Measurements from ENCODE around the gene SLAMF1.

Gene SLAMF1

DNA sequence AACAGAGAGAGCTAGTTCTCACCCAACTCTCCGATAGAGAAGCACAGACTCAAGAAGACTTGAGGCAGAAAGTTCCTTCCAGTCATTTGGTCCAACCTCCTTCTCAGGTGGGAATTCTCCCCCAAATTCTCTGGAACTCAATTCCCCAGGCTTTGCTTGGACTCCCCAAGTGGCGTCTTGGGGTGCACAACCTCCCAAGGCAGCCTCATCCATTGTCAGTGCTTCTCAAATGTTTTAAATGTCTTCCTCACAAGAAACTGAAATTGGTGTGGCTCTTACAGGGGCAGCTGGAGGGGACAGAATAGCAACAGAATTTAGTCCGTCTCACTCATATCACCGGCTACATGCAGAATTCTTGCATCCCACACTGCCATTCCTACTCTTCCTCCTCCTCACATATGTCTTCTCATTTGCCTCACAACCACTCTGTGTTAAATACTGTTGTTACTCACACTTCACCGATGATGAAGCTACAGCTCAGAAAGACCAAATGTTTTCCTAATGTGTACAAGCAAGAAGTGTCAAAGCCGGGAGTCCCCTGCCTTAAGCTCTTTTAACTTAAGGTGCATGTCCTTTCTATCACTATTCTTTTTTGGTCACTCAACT lies 34.1 kb downstream of the SLAMF1 start:
- no peaks in the 10 kb centered on the region for H3K9me3 ChIP-seq (ENCODE audit: control insufficient read depth, low read length)
- 90% methylated on average over 6 of the region's 6 CpGs for WGBS
- DNase-seq, result no peak

GRCh38 chr1:160610569-160611242 lies 36.1 kb downstream of the SLAMF1 start:
- WGBS, result 32% methylated on average over 1 of the region's 1 CpG
- Histone ChIP-seq H3K4me1 (ENCODE audit: control insufficient read depth, insufficient read depth, low read depth, low read length) (peaks cover 4% of the 10 kb centered on the region), H2AFZ (ENCODE audit: low read depth, low read length) (no peak overlapping the region), H2BK12ac (ENCODE audit: low read length in 2 of 2) (no peak overlapping the region), H3K14ac (ENCODE audit: low read length in 2 of 2) (peak overlapping the region in 1 of 2 experiments; percentile 73), H2BK15ac (ENCODE audit: low read depth, poor library complexity, severe bottlenecking) (no peak overlapping the region), H2BK120ac (ENCODE audit: low read depth, low read length) (no peak overlapping the region), H3K4me2 (ENCODE audit: low read length, poor library complexity, severe bottlenecking) (no peak overlapping the region), H3K27ac (ENCODE audit: low read length, poor library complexity, severe bottlenecking) (no peak overlapping the region), H3K9me3 (ENCODE audit: control insufficient read depth, low read length) (no peaks in the 10 kb centered on the region), H2BK5ac (ENCODE audit: low read depth, low read length, poor library complexity, severe bottlenecking) (no peak overlapping the region), H3K9ac (ENCODE audit: low read length) (no peak overlapping the region), H3K79me1 (replicated peaks; ENCODE audit: low read length, poor library complexity, severe bottlenecking) (no peaks in the 10 kb centered on the region), H2AK5ac (ENCODE audit: low read length, severe bottlenecking) (no peak overlapping the region), H3K18ac (ENCODE audit: low read depth in 1 of 2, low read length in 2 of 2) (no peak overlapping the region), H3K27me3 (ENCODE audit: control insufficient read depth in 1 of 2, insufficient read depth in 1 of 2, low read length in 2 of 2) (peaks cover 37 to 49% of the 10 kb centered on the region in 2 experiments), H3K4ac (ENCODE audit: low read depth in 1 of 2, low read length in 2 of 2) (no peak overlapping the region), H3K36me3 (ENCODE audit: control insufficient read depth in 1 of 2, insufficient read depth in 2 of 2, low read depth in 1 of 2, low read length in 2 of 2) (no peaks in the 10 kb centered on the region), H4K91ac (ENCODE audit: low read length) (no peak overlapping the region), H4K8ac (ENCODE audit: low read length) (no peak overlapping the region), H3K23ac (ENCODE audit: low read length in 2 of 2) (no peak overlapping the region), H3K4me3 (ENCODE audit: insufficient read depth in 1 of 2, low read depth in 1 of 2, low read length in 2 of 2) (no peak overlapping the region)
- no peak for DNase-seq

More for the DNA sequence above, 34.1 kb downstream of the SLAMF1 start:
- H3K14ac ChIP-seq (ENCODE audit: low read length in 2 of 2), result no peak overlapping the region
- H2BK5ac ChIP-seq (ENCODE audit: low read depth, low read length, poor library complexity, severe bottlenecking), result no peak overlapping the region
- no peak overlapping the region for H2AK5ac ChIP-seq (ENCODE audit: low read length, severe bottlenecking)
- H3K27ac ChIP-seq (ENCODE audit: low read length, poor library complexity, severe bottlenecking), result no peak overlapping the region
- no peak overlapping the region for H3K18ac ChIP-seq (ENCODE audit: low read depth in 1 of 2, low read length in 2 of 2)
- no peak overlapping the region for H3K9ac ChIP-seq (ENCODE audit: low read length)
- no peak overlapping the region for H3K23ac ChIP-seq (ENCODE audit: low read length in 2 of 2)
- no peak overlapping the region for H2BK12ac ChIP-seq (ENCODE audit: low read length in 2 of 2)
- H4K8ac ChIP-seq (ENCODE audit: low read length), result no peak overlapping the region
- no peaks in the 10 kb centered on the region for H3K79me1 ChIP-seq (replicated peaks; ENCODE audit: low read length, poor library complexity, severe bottlenecking)
- H3K4ac ChIP-seq (ENCODE audit: low read depth in 1 of 2, low read length in 2 of 2), result no peak overlapping the region
- no peak overlapping the region for H2BK15ac ChIP-seq (ENCODE audit: low read depth, poor library complexity, severe bottlenecking)
- H2AFZ ChIP-seq (ENCODE audit: low read depth, low read length), result no peak overlapping the region
- H3K4me2 ChIP-seq (ENCODE audit: low read length, poor library complexity, severe bottlenecking), result no peak overlapping the region
- no peak overlapping the region for H4K91ac ChIP-seq (ENCODE audit: low read length)
- no peak overlapping the region for H3K4me3 ChIP-seq (ENCODE audit: insufficient read depth in 1 of 2, low read depth in 1 of 2, low read length in 2 of 2)
- peaks cover 37 to 48% of the 10 kb centered on the region in 2 experiments for H3K27me3 ChIP-seq (ENCODE audit: control insufficient read depth in 1 of 2, insufficient read depth in 1 of 2, low read length in 2 of 2)
- H2BK120ac ChIP-seq (ENCODE audit: low read depth, low read length), result no peak overlapping the region
- no peaks in the 10 kb centered on the region for H3K36me3 ChIP-seq (ENCODE audit: control insufficient read depth in 1 of 2, insufficient read depth in 2 of 2, low read depth in 1 of 2, low read length in 2 of 2)
- no peaks in the 10 kb centered on the region for H3K4me1 ChIP-seq (ENCODE audit: control insufficient read depth, insufficient read depth, low read depth, low read length)

GRCh38 chr1:160608941-160609340 lies 37.9 kb downstream of the SLAMF1 start:
- no peak overlapping the region for H3K4ac ChIP-seq (ENCODE audit: low read depth in 1 of 2, low read length in 2 of 2)
- no peak overlapping the region for H3K4me2 ChIP-seq (ENCODE audit: low read length, poor library complexity, severe bottlenecking)
- H3K79me1 ChIP-seq (replicated peaks; ENCODE audit: low read length, poor library complexity, severe bottlenecking), result no peaks in the 10 kb centered on the region
- H3K14ac ChIP-seq (ENCODE audit: low read length in 2 of 2), result no peak overlapping the region
- H3K18ac ChIP-seq (ENCODE audit: low read depth in 1 of 2, low read length in 2 of 2), result no peak overlapping the region
- H3K23ac ChIP-seq (ENCODE audit: low read length in 2 of 2), result no peak overlapping the region
- no peak overlapping the region for H3K27ac ChIP-seq (ENCODE audit: low read length, poor library complexity, severe bottlenecking)
- H3K27me3 ChIP-seq (ENCODE audit: control insufficient read depth in 1 of 2, insufficient read depth in 1 of 2, low read length in 2 of 2), result peaks cover 37 to 49% of the 10 kb centered on the region in 2 experiments
- H4K8ac ChIP-seq (ENCODE audit: low read length), result no peak overlapping the region
- H2BK12ac ChIP-seq (ENCODE audit: low read length in 2 of 2), result no peak overlapping the region
- no peak overlapping the region for H2BK15ac ChIP-seq (ENCODE audit: low read depth, poor library complexity, severe bottlenecking)
- no peak overlapping the region for H2BK120ac ChIP-seq (ENCODE audit: low read depth, low read length)
- H3K4me3 ChIP-seq (ENCODE audit: insufficient read depth in 1 of 2, low read depth in 1 of 2, low read length in 2 of 2), result no peak overlapping the region
- no peak overlapping the region for H4K91ac ChIP-seq (ENCODE audit: low read length)
- DNase-seq, result no peak
- H2AFZ ChIP-seq (ENCODE audit: low read depth, low read length), result no peak overlapping the region
- no peak overlapping the region for H2AK5ac ChIP-seq (ENCODE audit: low read length, severe bottlenecking)
- no peaks in the 10 kb centered on the region for H3K9me3 ChIP-seq (ENCODE audit: control insufficient read depth, low read length)
- no peak overlapping the region for H3K9ac ChIP-seq (ENCODE audit: low read length)
- no peaks in the 10 kb centered on the region for H3K36me3 ChIP-seq (ENCODE audit: control insufficient read depth in 1 of 2, insufficient read depth in 2 of 2, low read depth in 1 of 2, low read length in 2 of 2)
- H2BK5ac ChIP-seq (ENCODE audit: low read depth, low read length, poor library complexity, severe bottlenecking), result no peak overlapping the region
- peaks cover 4% of the 10 kb centered on the region for H3K4me1 ChIP-seq (ENCODE audit: control insufficient read depth, insufficient read depth, low read depth, low read length)

DNA sequence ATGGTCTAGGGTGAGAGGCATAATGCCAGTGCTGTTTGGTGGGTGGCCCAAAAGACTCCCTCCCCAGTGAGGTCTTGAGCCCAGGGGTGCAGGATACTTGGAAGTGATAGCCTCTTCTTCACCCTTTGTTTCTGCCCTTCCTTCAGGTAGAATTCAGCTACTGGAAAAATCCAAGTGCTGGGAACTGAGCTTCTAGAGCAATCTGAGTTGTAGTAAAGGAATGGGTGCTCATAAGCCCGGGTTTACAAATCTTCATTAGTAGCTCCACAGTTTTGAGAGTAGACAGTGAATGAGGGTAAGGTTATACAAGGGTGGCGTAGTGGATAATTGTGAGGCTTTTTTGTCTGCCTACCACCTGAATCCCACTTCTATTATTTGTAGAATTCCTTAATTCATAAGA lies 38.3 kb downstream of the SLAMF1 start:
- Histone ChIP-seq H4K8ac (ENCODE audit: low read length) (no peak overlapping the region), H3K18ac (ENCODE audit: low read depth in 1 of 2, low read length in 2 of 2) (no peak overlapping the region), H3K4me2 (ENCODE audit: low read length, poor library complexity, severe bottlenecking) (no peak overlapping the region), H3K79me1 (replicated peaks; ENCODE audit: low read length, poor library complexity, severe bottlenecking) (no peaks in the 10 kb centered on the region), H2BK5ac (ENCODE audit: low read depth, low read length, poor library complexity, severe bottlenecking) (no peak overlapping the region), H3K4ac (ENCODE audit: low read depth in 1 of 2, low read length in 2 of 2) (no peak overlapping the region), H3K36me3 (ENCODE audit: control insufficient read depth in 1 of 2, insufficient read depth in 2 of 2, low read depth in 1 of 2, low read length in 2 of 2) (no peaks in the 10 kb centered on the region), H3K27me3 (ENCODE audit: control insufficient read depth in 1 of 2, insufficient read depth in 1 of 2, low read length in 2 of 2) (peaks cover 37 to 49% of the 10 kb centered on the region in 2 experiments), H3K9ac (ENCODE audit: low read length) (no peak overlapping the region), H3K14ac (ENCODE audit: low read length in 2 of 2) (no peak overlapping the region), H2AFZ (ENCODE audit: low read depth, low read length) (no peak overlapping the region), H2BK12ac (ENCODE audit: low read length in 2 of 2) (no peak overlapping the region), H4K91ac (ENCODE audit: low read length) (peak overlapping the region; percentile 28), H2BK15ac (ENCODE audit: low read depth, poor library complexity, severe bottlenecking) (no peak overlapping the region), H3K9me3 (ENCODE audit: control insufficient read depth, low read length) (no peaks in the 10 kb centered on the region), H2AK5ac (ENCODE audit: low read length, severe bottlenecking) (no peak overlapping the region), H3K4me1 (ENCODE audit: control insufficient read depth, insufficient read depth, low read depth, low read length) (peaks cover 4% of the 10 kb centered on the region), H3K4me3 (ENCODE audit: insufficient read depth in 1 of 2, low read depth in 1 of 2, low read length in 2 of 2) (no peak overlapping the region), H3K23ac (ENCODE audit: low read length in 2 of 2) (no peak overlapping the region), H2BK120ac (ENCODE audit: low read depth, low read length) (no peak overlapping the region), H3K27ac (ENCODE audit: low read length, poor library complexity, severe bottlenecking) (no peak overlapping the region)
- DNase-seq, result no peak
- WGBS, result 10% methylated on average over 1 of the region's 2 CpGs

Measured in mesenchymal stem cell (in vitro differentiated cells and primary cell).